Astrocyte (in vitro differentiated cells and primary cell): ENCODE measurements around the gene CECR2. TPM values are rescaled to one million over a fixed set of nuclear protein-coding genes. Genes with fewer than 3 reads are reported as not detected.

Experiments
- DNase-seq: peaks from one replicate; pipeline ENCODE4 v3.0.0-alpha.2; 2010; ENCODE audit warnings: low read depth
- FAIRE-seq: peaks from 2 replicates; lab custom pipeline; 2011; peaks lifted over from hg19 to GRCh38; lab: Jason Lieb, UNC
- H2AFZ ChIP-seq: 2 replicates; pipeline ENCODE4 v1.6.0; 2012; ENCODE audit warnings: low read depth, low read length, inconsistent platforms
- H3K27ac ChIP-seq: 2 replicates; pipeline ENCODE4 v1.5.1; 2011; ENCODE audit warnings: low read depth, low read length, inconsistent platforms
- H3K27me3 ChIP-seq: 2 replicates; pipeline ENCODE4 v1.6.0; 2011; ENCODE audit warnings: low read length, inconsistent platforms; ENCODE audit not compliant: insufficient read depth
- H3K36me3 ChIP-seq: 2 replicates; pipeline ENCODE4 v1.5.1; 2011; ENCODE audit warnings: low read length, inconsistent platforms; ENCODE audit not compliant: insufficient read depth
- H3K4me1 ChIP-seq: 2 replicates; pipeline ENCODE4 v1.5.1; 2011; ENCODE audit warnings: low read length, inconsistent platforms; ENCODE audit not compliant: insufficient read depth
- H3K4me2 ChIP-seq: 2 replicates; pipeline ENCODE4 v1.6.0; 2012; ENCODE audit warnings: low read length, inconsistent platforms
- H3K4me3 ChIP-seq: 2 replicates; pipeline ENCODE4 v1.5.1; 2011; ENCODE audit warnings: low read depth, mild to moderate bottlenecking, low read length, inconsistent platforms; ENCODE audit not compliant: insufficient read depth
- H3K79me2 ChIP-seq: 2 replicates; pipeline ENCODE4 v1.6.0; 2012; ENCODE audit warnings: mild to moderate bottlenecking, low read length, inconsistent platforms; ENCODE audit not compliant: insufficient read depth
- H3K9ac ChIP-seq: 2 replicates; pipeline ENCODE4 v1.6.0; 2012; ENCODE audit warnings: mild to moderate bottlenecking, low read length, inconsistent platforms
- H3K9me3 ChIP-seq: 2 replicates; pipeline ENCODE4 v1.5.1; 2012; ENCODE audit warnings: low read depth, mild to moderate bottlenecking, low read length, inconsistent platforms; ENCODE audit not compliant: insufficient read depth
- H4K20me1 ChIP-seq: 2 replicates; pipeline ENCODE4 v1.6.0; 2012; ENCODE audit warnings: low read length, inconsistent platforms; ENCODE audit not compliant: insufficient read depth
- H3K27ac Mint-ChIP-seq: one replicate; pipeline ENCODE4 v1.8.0; 2021; ENCODE audit warnings: mild to moderate bottlenecking, mixed read lengths; ENCODE audit not compliant: unreplicated experiment
- H3K27me3 Mint-ChIP-seq: one replicate; pipeline ENCODE4 v1.8.0; 2021; ENCODE audit warnings: low read depth, mixed read lengths; ENCODE audit not compliant: unreplicated experiment
- H3K36me3 Mint-ChIP-seq: one replicate; pipeline ENCODE4 v1.8.0; 2021; ENCODE audit warnings: low read depth, mixed read lengths; ENCODE audit not compliant: unreplicated experiment
- H3K4me1 Mint-ChIP-seq: one replicate; pipeline ENCODE4 v1.8.0; 2021; ENCODE audit warnings: low read depth, mixed read lengths; ENCODE audit not compliant: unreplicated experiment
- H3K4me3 Mint-ChIP-seq: one replicate; pipeline ENCODE4 v1.8.0; 2021; ENCODE audit warnings: mild to moderate bottlenecking, moderate library complexity, mixed read lengths; ENCODE audit not compliant: unreplicated experiment
- H3K9me3 Mint-ChIP-seq: one replicate; pipeline ENCODE4 v1.8.0; 2021; ENCODE audit warnings: mild to moderate bottlenecking, mixed read lengths; ENCODE audit not compliant: unreplicated experiment
- EZH2 ChIP-seq: IDR thresholded peaks from 2 replicates; pipeline ENCODE4 v1.6.1; 2012; ENCODE audit warnings: mild to moderate bottlenecking, low read length, inconsistent platforms; ENCODE audit not compliant: insufficient read depth
- total RNA-seq: library from RNA; stranded (reverse); gene quantifications from 2 replicates; pipeline ENCODE4 v1.2.1, GENCODE V29; 2021
- TF ChIP-seq, protein P1 (sequence below): IDR thresholded peaks from 2 replicates; pipeline ENCODE4 v1.5.1; 2011; ENCODE audit warnings: low read depth, mild to moderate bottlenecking, inconsistent platforms, low read length, moderate library complexity; ENCODE audit not compliant: insufficient read depth

CECR2 gene
- total RNA-seq, 1 donor from 2014 or later = 15.7 TPM

DNA sequence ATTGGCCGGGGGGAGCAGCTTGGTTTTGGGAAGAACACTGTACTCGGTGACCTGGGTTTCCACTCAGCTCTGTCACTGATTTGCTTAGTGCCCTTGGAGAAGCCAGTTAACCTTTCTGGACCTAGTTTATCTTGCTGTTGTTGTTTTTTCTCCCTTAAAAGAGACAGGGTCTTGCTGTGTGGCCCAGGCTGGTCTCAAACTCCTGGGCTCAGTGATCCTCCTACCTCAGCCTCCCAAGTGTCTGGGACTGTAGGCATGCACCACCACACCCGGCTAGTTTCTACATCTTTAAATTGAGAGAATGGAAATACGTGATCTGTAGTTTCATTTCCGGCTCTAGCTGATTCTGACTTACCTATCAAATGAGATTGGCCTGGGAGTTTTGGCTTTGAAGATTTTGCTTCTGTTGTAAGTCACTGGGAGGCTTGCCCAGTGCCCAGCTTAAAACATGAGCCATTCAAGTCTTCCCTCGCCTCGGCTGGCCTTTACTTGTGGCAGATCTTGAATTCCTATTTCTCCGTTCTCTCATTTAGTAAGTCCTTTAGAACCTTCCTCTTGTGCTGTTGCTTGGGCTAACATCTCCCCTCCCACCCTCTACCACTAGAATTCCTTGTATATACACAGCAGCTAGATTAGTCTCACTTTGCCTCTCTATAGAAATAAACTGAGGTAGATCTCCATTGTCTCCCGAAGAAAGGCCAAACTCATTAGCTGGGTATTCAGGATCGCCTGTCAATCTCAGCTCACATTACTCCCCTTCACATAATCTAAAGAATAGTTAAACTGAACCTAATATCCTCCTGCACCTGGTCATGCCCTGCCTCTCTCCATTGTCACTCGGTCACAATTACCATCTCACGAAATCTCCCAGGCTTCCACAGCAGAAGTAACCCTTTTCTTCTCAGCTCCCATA lies 106.3 kb downstream of the CECR2 start:
- FAIRE-seq = no peak
- H3K27me3 Mint-ChIP-seq = no peaks in the 10 kb centered on the region

DNA sequence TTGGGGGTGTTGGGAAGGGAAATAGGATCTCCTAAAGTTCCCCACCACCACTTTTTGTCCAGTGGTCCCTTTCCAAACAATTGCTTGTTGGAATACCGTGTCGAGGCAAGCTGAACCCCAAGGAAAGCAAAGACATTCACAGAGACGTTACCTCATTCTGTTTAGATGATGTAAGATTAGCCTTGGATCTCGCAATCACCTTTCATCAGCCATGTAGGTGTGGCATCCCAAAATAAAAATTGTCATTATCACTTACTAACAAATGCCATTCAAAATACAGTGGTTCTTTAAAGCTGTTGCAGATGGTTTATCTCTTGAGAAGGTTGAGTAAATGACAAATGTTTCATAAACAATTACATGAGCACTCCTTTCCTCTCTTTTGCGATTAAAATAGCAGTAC lies 107.6 kb downstream of the CECR2 start:
- no peaks in the 10 kb centered on the region for H3K36me3 ChIP-seq
- H4K20me1 ChIP-seq = no peaks in the 10 kb centered on the region
- H3K4me3 ChIP-seq = no peak overlapping the region
- TF ChIP-seq, protein P1, sequence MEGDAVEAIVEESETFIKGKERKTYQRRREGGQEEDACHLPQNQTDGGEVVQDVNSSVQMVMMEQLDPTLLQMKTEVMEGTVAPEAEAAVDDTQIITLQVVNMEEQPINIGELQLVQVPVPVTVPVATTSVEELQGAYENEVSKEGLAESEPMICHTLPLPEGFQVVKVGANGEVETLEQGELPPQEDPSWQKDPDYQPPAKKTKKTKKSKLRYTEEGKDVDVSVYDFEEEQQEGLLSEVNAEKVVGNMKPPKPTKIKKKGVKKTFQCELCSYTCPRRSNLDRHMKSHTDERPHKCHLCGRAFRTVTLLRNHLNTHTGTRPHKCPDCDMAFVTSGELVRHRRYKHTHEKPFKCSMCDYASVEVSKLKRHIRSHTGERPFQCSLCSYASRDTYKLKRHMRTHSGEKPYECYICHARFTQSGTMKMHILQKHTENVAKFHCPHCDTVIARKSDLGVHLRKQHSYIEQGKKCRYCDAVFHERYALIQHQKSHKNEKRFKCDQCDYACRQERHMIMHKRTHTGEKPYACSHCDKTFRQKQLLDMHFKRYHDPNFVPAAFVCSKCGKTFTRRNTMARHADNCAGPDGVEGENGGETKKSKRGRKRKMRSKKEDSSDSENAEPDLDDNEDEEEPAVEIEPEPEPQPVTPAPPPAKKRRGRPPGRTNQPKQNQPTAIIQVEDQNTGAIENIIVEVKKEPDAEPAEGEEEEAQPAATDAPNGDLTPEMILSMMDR = no peak
- TF ChIP-seq EZH2 = no peak
- H3K27ac ChIP-seq = no peak overlapping the region
- H2AFZ ChIP-seq = no peak overlapping the region
- peak overlapping the region; percentile 8 for H3K27ac Mint-ChIP-seq
- no peaks in the 10 kb centered on the region for H3K9me3 Mint-ChIP-seq
- H3K9ac ChIP-seq = no peak overlapping the region
- peaks cover 19% of the 10 kb centered on the region for H3K4me1 Mint-ChIP-seq
- H3K79me2 ChIP-seq = no peaks in the 10 kb centered on the region
- H3K36me3 Mint-ChIP-seq = peaks cover 11% of the 10 kb centered on the region
- no peaks in the 10 kb centered on the region for H3K27me3 Mint-ChIP-seq
- no peak for FAIRE-seq
- H3K9me3 ChIP-seq = no peaks in the 10 kb centered on the region
- no peaks in the 10 kb centered on the region for H3K27me3 ChIP-seq
- no peak for DNase-seq
- peak overlapping the region; percentile 53 for H3K4me2 ChIP-seq
- no peaks in the 10 kb centered on the region for H3K4me1 ChIP-seq
- no peak overlapping the region for H3K4me3 Mint-ChIP-seq

More for the DNA sequence above, 106.3 kb downstream of the CECR2 start:
- Mint-ChIP-seq H3K4me3 (no peak overlapping the region), H3K27ac (peak overlapping the region; percentile 8), H3K36me3 (peaks cover 6% of the 10 kb centered on the region), H3K4me1 (peaks cover 22% of the 10 kb centered on the region), H3K9me3 (no peaks in the 10 kb centered on the region)
- H3K36me3 ChIP-seq = no peaks in the 10 kb centered on the region
- TF ChIP-seq, protein P1 = no peak
- no peak for TF ChIP-seq EZH2
- no peaks in the 10 kb centered on the region for H3K27me3 ChIP-seq
- no peaks in the 10 kb centered on the region for H3K4me1 ChIP-seq
- no peaks in the 10 kb centered on the region for H3K9me3 ChIP-seq
- H3K4me3 ChIP-seq = no peak overlapping the region
- H4K20me1 ChIP-seq = no peaks in the 10 kb centered on the region
- no peak overlapping the region for H3K4me2 ChIP-seq
- DNase-seq = no peak
- H2AFZ ChIP-seq = no peak overlapping the region
- H3K9ac ChIP-seq = no peak overlapping the region
- no peak overlapping the region for H3K27ac ChIP-seq
- no peaks in the 10 kb centered on the region for H3K79me2 ChIP-seq

- Histone ChIP-seq H3K9ac (no peak overlapping the region), H3K4me3 (no peak overlapping the region), H3K4me1 (no peaks in the 10 kb centered on the region), H3K36me3 (no peaks in the 10 kb centered on the region), H3K9me3 (no peaks in the 10 kb centered on the region), H3K27ac (no peak overlapping the region), H3K27me3 (no peaks in the 10 kb centered on the region), H4K20me1 (no peaks in the 10 kb centered on the region), H3K79me2 (no peaks in the 10 kb centered on the region), H3K4me2 (peak overlapping the region; percentile 53), H2AFZ (peak overlapping the region; percentile 28)
- H3K27ac Mint-ChIP-seq = peak overlapping the region; percentile 8
- peaks cover 11% of the 10 kb centered on the region for H3K36me3 Mint-ChIP-seq
- H3K4me3 Mint-ChIP-seq = no peak overlapping the region
- TF ChIP-seq, protein P1 = no peak
- no peak for TF ChIP-seq EZH2
- no peaks in the 10 kb centered on the region for H3K27me3 Mint-ChIP-seq
- H3K9me3 Mint-ChIP-seq = no peaks in the 10 kb centered on the region
- no peak for FAIRE-seq
- H3K4me1 Mint-ChIP-seq = peaks cover 14% of the 10 kb centered on the region
- DNase-seq = no peak
Measured at GRCh38 chr22:17477391-17477833, 108.2 kb downstream of the CECR2 start.
